Epidermal melanocyte (primary cell): ENCODE results near the gene TBCD.
A peak's percentile ranks its signal among the peaks of the same experiment; 100 is the strongest.

Experiments used
- DNase-seq: peaks from one replicate; pipeline ENCODE4 v3.0.0; 2011; ENCODE audit warnings: low spot score; ENCODE audit not compliant: insufficient read length

The TBCD gene

DNA sequence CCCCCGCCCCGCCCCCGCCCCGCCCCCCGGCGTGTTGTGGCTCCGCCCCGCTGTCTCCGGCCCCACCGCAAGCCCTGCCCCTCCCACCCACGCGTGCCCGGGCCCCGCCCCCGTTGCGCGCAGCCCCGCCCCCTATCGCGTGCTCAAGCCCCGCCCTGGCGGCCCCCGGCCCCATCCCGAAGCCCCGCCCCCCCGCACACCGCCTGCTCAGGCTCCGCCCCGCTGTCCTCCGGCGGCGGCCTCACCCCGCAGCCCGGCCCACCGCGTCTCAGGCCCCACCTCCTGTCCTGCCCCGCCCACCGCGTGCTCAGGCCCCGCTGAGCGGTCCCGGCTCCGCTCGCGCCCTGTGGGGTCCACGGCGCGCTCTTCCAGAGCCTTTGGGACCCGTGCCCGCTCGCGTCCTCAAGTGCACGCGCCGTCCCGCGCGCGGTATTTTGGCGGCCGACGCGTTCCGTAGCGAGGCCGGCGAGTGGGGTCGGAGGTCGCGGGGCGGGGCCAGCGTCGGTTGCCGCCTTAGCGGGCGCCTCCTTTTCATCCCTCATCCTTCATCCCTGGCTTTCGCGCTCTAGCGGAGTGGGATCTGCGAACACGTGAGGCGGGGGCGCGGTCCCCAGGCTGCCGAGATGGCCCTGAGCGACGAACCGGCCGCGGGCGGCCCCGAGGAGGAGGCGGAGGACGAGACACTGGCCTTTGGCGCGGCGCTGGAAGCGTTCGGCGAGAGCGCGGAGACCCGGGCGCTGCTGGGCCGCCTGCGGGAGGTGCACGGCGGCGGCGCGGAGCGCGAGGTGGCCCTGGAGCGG lies at the start of gene TBCD:
Gene TBCD, plus strand, starts transcription at position 495 of the 800 bp plus-strand sequence. Its CDS starts 129 bp downstream, at position 624.
- peak; percentile 88 for DNase-seq

DNA sequence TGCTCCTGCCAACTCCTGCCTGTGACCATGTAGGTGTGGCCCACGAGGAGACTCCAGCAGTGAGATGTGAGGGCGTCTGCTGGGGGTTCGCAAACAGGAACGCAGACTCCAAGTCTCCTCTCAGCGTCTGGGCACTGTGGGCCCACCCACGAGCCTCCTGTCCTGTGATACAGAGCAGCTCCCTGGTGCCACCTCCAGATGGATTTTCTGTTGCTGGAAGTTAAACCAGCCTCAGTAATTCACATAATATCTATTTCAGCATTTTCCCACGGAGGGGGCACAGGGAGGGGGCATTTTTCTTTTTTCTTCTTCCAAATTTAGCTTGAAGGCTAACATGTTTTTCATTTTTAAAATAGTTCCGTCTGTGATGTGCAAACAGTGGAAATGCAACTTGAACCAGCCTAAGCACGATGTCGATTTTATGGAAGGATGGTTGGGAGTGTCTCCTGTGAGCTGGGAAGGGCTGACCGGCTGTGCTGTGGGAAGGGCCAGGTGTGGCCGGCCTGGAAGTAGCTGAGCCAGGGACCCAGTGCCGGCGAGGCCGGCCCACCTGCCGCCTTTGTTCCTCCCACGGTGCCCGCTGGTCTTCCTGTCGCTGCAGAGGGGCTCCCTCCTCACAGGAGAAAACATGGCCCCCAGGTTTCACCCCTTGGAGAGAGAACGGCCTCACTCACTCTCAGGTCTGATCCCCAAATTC lies 49.5 kb upstream of the TBCD start:
- no peak for DNase-seq

DNA sequence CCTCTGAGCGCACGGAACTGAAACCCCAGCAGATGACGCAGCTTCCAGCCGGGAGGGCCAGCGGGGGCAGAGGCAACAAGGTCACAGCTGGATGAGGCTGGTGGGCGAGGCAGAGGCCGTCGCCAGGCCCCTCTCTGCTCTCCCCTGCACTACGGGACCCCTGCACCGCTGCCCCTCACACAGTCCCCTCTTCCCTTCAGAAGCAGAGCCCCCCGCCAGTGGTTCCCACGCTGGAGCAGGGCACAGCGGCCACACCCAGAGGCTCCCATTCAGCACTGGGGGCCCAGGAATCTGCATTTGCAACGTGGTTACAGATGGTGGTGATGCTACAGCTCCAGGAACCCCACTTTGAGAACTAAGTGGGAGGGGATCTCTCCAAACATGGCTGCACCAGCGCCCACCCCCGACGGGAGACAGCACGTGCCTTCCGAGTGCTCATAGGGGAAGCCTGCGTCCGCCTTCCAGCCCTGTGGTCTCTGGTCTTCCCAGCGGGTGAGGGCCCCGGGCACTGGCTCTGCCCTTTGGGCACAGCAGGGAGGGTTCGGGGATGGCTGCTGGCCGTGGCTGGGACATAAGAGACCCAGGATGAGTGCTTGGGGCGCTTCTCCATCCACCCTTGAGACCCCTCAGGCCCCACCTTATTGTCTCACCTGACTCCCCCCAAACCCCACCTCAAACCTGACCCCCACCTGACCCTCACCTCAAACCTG lies 48.7 kb upstream of the TBCD start:
- no peak for DNase-seq

DNA sequence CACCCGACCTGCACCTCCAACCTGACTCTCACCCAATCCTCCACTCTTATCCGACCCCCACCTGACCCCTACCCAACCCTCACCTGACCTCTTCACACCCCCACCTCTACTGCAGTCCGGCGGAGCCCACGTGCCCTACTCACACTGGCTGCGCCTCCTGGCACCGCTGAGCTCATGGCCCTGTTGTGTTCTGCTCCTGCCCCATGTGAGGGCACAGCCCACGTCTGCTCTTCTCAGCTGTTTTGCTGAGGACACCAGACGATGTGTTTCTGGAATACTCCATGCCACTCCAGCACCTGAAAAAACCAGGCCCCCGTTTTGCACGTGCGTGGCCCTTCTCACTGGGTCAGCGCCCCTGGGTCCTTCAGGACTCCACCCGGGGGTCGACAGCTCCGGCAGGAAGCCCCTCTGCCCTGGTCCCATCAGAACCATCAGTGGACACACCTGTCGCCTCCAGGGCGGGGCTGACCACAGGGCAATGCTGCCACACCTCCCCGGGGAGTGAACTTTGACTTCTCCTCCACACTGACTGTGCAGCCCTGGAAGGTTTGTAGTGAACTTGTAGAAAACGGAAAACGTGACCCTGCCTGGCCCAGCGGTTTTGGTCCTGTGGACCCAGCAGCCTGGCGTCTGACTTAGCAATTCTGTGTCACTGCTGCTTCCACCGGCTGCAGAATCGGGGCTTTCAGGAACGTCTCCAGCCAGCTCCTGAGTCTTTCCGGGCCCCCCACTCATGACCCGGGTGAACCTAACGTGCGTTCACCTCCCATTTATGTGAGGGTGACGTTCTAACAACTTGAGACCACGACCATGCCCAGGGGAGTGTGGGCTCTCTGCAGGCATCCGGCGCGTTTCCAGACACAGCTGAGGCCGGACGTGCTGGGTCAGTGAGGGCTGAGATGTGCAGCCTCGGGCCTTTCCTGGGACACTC lies 47.7 kb upstream of the TBCD start:
- DNase-seq: no peak

DNA sequence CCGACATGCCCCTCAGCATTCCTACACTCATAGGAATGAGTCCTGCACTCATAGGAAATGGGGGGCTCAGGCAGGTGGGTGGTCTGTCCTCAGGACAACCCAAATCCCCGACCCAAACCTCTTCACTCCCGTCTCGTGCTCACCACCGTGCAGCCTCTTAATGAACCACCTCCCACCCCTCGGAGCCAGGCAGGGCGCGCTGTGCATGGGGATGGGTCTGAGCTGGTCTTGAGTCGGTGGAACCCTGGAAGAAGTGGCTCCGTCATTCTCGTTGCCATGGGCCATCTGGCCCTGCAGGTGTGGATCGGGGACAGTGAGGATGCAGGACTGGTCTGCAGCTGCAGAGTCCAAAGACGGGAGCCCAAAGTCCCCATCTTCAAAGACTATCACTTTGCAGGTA lies 47.0 kb upstream of the TBCD start:
- no peak for DNase-seq

DNA sequence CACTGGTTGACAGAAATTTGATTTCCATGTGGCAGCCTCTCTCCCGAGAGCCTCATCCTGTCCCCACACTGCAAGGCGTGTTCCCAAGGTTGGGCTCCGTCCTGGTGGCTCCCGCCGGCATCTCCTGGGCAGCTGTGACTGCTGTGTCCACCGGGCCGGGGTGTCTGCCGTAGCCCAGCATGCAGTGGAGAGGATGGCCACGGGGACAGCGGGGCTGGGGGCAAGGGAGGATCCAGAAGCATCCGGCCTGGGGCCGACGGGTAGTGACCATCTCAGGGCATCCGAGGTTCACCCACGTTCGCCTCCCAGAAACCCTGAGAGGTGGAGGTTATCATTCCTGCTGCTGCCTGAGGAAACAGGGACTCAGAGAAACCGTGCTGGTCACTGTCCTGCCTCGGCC lies 46.1 kb upstream of the TBCD start:
- DNase-seq: no peak

DNA sequence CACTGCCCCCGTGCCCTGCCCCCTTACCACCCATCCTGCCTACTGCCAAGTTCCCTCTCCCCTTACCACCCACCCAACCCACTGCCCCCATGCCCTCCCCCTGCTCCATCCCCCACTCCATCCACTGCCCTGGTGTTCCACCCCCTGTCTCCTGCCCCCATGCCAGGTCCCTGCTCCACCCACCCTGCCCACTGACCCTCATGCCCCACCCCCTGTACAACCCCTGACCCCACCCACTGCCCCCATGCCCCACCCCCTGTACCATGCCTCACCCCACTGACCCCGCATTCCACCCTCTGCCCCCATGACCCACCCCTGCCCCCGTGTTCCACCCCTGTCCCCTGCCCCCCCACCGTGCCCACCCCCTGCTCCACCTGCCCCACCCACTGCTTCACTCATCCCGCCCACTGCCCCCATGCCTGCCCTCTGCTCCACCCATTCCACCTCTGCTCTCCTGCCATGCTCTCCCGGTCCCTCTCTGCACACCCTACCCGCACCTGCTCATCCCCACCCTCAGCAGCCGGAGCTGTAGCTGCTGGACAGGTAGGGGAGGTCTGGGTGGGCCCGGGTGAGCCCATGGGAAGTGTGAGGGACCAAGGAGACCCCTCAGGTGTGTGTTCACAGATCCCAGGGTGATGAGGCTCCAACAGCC lies 42.7 kb upstream of the TBCD start:
- no peak for DNase-seq

DNA sequence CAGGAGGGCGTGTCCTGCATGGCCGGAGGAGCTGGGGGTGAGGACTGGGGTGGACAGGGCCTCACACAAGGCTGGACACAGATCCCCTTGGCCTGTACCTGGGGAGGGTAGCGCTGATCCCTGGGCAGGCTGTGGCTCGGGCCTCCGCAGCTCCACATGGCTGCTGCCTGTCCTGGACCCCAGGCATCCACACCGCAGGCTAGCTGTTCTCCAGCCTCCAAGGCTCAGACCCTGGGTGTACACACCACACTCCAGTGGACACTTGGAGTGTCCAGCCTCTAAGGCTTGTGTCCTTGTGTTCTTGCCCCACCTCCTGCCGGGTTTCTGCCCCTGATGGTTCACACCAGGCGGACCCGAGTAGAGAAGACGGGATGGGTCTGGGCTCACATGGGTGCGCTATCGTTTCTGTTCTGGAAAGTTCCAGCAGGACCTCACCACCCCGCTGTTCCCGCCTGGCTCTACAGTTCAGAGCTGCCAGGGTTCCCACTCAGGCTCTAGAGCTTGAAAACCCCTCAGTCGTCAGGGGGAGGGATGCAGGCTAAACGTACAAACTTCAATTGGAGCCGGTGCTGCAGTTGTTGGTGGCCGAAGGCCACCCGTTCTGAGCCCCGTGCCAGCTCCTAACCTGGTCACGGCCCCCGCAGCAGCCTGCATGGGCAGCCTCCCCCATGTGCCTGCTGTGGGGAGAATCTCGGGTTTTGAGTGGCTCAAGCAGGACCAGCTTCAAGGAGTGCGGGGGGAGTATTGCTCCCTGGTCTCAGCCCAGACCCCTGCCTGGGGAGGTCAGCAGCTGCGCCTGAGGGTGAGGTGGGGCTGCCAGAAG lies 42.0 kb upstream of the TBCD start:
- no peak for DNase-seq

DNA sequence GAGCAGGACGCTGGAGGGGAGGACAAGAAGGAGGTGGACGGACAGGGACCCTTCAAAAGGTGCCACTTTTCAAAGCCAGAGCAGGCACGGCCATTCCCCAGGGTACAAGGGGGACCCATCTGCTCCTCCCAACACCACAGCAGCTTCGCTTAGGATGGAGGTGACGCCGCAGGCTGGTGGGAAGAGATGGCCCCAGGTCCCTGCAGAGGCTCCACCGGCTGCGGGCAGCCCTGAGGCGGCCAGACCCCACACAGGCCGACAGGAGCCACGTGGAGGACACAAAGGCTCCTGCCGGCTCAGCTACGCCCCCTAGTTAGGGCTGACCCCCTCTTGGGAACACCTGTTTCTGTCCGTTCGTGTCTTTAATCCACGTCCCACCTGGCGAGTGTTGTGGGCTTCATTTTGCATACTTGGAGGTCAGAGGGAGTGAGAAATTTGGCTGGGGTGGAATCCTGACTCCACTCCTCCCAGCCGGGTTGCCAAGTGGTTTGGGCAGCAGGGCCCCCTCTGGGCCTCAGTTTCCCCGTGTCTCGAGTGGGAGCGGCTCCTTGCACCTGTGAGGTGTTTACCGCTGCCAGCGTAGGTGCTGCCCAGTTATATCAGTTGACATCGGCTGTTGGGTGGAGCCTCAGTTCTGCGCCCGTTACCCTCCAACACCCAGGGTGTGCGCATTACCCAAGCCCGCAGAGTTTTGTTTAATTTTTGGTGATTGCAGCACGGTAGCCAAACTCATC lies 41.2 kb upstream of the TBCD start:
- DNase-seq: no peak

DNA sequence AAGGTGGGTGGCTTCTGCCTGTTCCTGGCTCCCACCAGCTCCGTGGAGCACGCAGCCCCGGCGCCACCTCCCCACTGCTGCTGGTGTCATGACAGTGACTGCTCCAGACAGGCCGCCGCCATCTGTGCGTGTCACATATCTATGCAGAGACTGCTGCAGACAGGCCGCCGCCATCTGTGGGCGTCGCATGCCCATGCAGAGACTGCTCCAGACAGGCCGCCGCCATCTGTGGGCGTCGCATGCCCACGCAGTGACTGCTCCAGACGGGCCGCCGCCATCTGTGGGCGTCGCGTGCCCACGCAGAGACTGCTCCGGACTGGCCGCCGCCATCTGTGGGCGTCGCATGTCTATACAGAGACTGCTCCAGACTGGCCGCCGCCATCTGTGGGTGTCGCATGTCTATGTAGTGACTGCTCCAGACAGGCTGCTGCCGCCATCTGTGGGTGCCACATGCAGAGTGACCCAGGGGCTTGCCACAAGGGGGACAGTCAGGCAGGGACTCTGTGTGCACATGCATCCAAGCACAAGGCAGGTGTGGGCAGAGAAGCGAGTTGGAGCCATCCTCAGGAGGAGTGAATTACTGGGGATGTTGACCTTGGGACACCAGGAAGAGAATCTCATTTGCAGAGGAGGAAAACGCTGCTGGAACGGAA lies 38.7 kb upstream of the TBCD start:
- DNase-seq: no peak

DNA sequence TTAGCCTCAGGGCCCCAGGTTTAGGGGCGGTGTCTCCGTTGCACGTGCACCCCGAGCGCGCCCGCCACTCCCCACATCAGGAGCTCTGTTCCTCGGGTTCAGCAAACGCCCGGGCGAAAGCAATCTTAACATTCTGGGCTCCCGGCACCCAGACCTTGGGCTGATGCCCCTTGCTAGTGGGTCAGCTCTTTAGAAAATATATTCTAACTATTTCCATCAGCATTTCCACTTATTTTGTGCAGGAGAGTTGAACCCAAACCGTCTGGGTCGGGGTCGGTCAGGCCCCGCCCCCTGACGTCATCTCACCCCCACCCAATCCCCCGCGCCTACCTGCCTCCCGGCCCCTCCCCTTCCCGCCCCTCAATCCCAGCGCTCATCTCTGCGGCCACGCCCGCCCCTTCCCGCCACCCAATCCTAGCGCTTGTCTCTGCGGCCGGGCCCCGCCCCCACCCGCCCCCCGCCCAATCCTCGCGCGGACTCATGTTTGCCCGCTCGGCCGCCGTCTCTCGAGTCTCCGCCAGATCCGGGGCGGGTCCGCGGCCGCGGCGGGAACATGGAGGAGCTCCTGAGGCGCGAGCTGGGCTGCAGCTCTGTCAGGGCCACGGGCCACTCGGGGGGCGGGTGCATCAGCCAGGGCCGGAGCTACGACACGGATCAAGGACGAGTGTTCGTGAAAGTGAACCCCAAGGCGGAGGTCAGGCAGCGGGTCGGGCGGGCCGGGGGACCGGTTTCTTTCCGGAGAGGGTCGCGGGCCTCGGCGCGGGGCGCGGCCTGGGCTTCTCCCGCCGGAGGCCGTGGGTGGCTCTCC lies 35.5 kb upstream of the TBCD start, which contains the start of gene FN3KRP:
Gene FN3KRP, plus strand, starts transcription at position 504 of the 808 bp plus-strand sequence. Its CDS starts 50 bp downstream, at position 554.
- peak; percentile 100 for DNase-seq

DNA sequence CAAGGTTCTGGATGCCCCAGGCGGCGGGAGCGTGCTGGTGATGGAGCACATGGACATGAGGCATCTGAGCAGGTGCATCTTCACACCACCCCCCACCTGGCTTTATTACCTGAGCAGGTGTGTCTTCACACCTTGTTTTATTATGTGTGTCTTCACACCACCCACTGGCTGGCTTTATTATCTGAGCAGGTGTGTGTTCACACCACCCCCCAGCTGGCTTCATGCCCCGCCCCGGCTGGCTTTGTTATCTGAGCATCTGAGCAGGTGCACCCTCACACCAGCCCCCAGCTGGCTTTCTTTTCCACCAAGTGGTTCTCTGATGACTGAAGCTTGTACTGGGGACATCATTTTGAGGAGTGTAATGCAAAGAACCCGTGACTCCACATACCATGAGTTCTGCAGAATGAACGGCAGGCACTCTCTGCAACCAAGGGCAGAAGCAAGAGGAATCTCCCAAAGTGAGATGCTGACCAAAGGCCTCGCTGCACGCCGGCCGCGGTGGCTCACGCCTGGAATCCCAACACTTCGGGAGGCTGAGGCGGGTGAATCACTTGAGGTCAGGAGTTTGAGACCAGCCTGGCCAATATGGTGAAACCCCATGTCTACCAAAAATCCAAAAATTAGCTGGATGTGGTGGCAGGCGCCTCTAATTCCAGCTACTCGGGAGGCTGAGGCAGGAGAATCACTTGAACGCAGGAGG lies 32.7 kb upstream of the TBCD start:
- DNase-seq: no peak

DNA sequence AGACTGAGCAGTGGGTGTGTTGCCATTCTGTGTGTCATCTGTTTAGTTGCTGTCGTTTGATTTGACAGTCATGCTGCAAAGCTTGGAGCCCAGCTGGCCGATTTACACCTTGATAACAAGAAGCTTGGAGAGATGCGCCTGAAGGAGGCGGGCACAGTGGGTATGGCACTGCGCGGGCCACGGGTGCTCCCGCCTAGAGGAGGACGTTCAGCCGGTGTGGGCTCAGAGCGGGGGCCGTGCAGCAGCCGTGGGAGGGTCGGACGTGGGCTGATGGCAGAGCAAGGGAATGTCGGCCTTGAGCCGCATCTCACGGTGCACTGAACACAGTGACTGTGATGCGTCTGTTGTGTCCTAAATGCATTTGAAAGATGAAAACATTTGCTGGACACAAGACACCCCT lies 31.7 kb upstream of the TBCD start:
- no peak for DNase-seq

DNA sequence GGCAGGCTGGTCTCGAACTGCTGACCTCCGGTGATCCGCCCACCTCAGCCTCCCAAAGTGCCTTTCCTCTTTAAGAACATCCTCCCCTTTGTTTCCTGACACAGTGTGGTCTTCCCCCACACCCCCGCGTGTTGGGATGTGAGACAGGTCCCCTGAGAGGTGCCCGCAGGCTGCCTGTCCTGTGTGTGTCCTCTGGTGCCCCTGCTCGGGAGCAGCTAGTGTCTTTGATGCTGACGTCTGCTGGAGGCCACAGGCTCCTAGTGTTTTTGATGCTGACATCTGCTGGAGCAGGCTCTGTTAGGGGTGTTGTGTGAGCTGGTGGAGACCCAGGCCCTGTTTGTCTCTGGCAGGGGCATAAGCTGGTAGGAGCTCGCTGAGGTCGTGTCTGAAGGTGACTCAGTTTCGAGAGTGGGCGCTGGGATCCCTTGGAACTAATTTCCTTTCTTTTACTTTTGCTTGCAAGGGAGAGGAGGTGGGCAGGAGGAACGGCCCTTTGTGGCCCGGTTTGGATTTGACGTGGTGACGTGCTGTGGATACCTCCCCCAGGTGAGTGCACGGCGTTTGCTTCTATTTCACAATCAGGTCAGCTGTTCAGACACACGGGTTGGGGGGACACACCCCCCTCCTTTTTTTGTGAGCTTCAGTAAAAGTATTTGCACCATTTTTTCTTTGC lies 29.4 kb upstream of the TBCD start:
- no peak for DNase-seq

DNA sequence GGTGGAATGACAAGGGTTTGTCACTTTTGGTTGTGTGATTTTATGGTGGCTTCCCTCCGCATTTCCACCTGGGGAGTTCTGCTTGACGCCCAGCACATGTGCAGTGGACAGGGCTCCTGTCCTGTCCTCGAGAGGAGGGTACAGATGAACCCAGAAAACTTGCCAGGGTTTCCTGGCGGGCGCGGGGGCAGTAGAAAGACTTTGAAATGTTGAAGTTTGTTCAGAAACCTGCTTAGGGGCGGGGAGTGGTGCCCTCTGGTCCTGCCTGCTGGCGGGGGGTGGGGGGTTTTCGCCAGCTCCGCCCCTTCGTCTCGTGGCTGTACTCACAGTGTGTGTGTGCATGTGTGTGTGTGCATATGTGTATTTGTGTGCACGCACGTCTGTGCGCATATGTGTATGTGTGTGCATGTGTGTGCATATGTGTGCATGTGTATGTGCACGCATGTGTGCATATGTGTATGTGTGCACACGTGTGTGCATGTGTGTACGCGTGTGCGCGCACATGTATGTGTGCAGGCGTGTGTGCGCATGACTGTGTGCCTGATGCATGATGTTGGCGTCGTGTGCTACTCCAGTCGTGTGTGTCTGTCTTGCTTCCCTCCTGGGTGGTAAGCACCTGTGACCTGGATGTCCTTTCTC lies 28.6 kb upstream of the TBCD start:
- DNase-seq: no peak

DNA sequence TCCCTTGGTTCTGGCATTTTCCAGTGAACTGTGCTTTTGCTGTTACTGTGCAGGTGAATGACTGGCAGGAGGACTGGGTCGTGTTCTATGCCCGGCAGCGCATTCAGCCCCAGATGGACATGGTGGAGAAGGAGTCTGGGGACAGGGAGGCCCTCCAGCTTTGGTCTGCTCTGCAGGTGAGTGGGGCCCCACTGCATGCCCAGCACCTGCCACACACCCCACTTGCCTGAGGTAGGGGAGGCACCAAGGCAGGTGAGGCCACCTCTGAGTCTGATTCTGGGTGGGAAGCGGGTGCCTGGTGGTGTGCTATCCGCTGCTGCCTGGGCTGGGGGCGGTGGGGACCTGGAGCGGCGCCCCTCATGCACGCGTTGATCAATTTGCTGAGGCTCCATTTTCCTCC lies 25.4 kb upstream of the TBCD start:
- DNase-seq: no peak
